ENCODE measurements around the gene CREB5.

The CREB5 gene

GRCh38 chr7:28435732-28436378 is 23.5 kb downstream of the CREB5 start:
- no peak for DNase-seq

- no peak for DNase-seq
Observed at GRCh38 chr7:28440055-28440601, 27.8 kb downstream of the CREB5 start.

GRCh38 chr7:28442540-28443420 is 30.5 kb downstream of the CREB5 start:
- DNase-seq, result no peak

- DNase-seq, result no peak
Observed at GRCh38 chr7:28446131-28446530, 33.8 kb downstream of the CREB5 start.

GRCh38 chr7:28447071-28447470 is 34.8 kb downstream of the CREB5 start:
- DNase-seq, result no peak

GRCh38 chr7:28448708-28449107 is 36.4 kb downstream of the CREB5 start:
- no peak for DNase-seq

GRCh38 chr7:28452681-28453080 is 40.4 kb downstream of the CREB5 start:
- no peak for DNase-seq

GRCh38 chr7:28455486-28455885 is 43.2 kb downstream of the CREB5 start:
- DNase-seq, result no peak

GRCh38 chr7:28456044-28456443 is 43.7 kb downstream of the CREB5 start:
- DNase-seq, result no peak

GRCh38 chr7:28458732-28459131 is 46.4 kb downstream of the CREB5 start:
- DNase-seq, result no peak

- no peak for DNase-seq
Observed at GRCh38 chr7:28459306-28459705, 47.0 kb downstream of the CREB5 start.

- no peak for DNase-seq
Observed at GRCh38 chr7:28465697-28466096, 53.4 kb downstream of the CREB5 start.

GRCh38 chr7:28466341-28466740 is 54.0 kb downstream of the CREB5 start:
- DNase-seq, result no peak

GRCh38 chr7:28466885-28467284 is 54.6 kb downstream of the CREB5 start:
- no peak for DNase-seq

- no peak for DNase-seq
Observed at GRCh38 chr7:28469562-28469961, 57.2 kb downstream of the CREB5 start.

- DNase-seq, result no peak
Observed at GRCh38 chr7:28470344-28470743, 58.0 kb downstream of the CREB5 start.

GRCh38 chr7:28472332-28472731 is 60.0 kb downstream of the CREB5 start:
- DNase-seq, result no peak

GRCh38 chr7:28473571-28474281 is 61.4 kb downstream of the CREB5 start:
- DNase-seq, result no peak

GRCh38 chr7:28474282-28474638 is 61.9 kb downstream of the CREB5 start:
- no peak for DNase-seq

GRCh38 chr7:28474640-28475039 is 62.3 kb downstream of the CREB5 start:
- no peak for DNase-seq

- no peak for DNase-seq
Observed at GRCh38 chr7:28477041-28477442, 64.7 kb downstream of the CREB5 start.

- DNase-seq, result no peak
Observed at GRCh38 chr7:28478656-28479055, 66.3 kb downstream of the CREB5 start.

- DNase-seq, result no peak
Observed at GRCh38 chr7:28479507-28479947, 67.2 kb downstream of the CREB5 start.

Measured in CD4-positive, alpha-beta T cell treated with Interleukin-17A for 4 hours (primary cell).